SK-N-SH treated with all-trans-retinoic acid at 6 μM for 48 hours (cell line): ENCODE results near the gene FCN2.

ENCODE experiments used
- ATAC-seq: fragments of 200-7000 bp; cut with Tn5 transposase; 3 replicates; pipeline ENCODE4 v1.9.1; 2020; ENCODE audit warnings: mild to moderate bottlenecking, moderate library complexity
- ARNTL ChIP-seq: fragments of 450-650 bp; formaldehyde crosslinking; IDR thresholded peaks from 2 replicates; pipeline ENCODE4 v1.5.0; 2020; ENCODE audit warnings: low read depth, mild to moderate bottlenecking, moderate library complexity, borderline replicate concordance
- BACH2 ChIP-seq: fragments of 250-450 bp; sonication (Bioruptor Pico); IDR thresholded peaks from 2 replicates; pipeline ENCODE4 v1.9.0; 2021; ENCODE audit warnings: mild to moderate bottlenecking, borderline replicate concordance
- CREB5 ChIP-seq: fragments of 250-450 bp; sonication (Bioruptor Pico); IDR thresholded peaks from 2 replicates; pipeline ENCODE4 v1.5.1; 2020; ENCODE audit warnings: low read depth, mild to moderate bottlenecking, moderate library complexity
- CSDC2 ChIP-seq: fragments of 250-450 bp; sonication (Bioruptor Pico); IDR thresholded peaks from 2 replicates; pipeline ENCODE4 v1.5.0; 2020; ENCODE audit warnings: mild to moderate bottlenecking, moderate library complexity
- CSRNP3 ChIP-seq: fragments of 250-450 bp; sonication (Bioruptor Pico); IDR thresholded peaks from 2 replicates; pipeline ENCODE4 v1.5.1; 2021; ENCODE audit warnings: mild to moderate bottlenecking, moderate library complexity
- ESRRG ChIP-seq: fragments of 250-450 bp; sonication (Bioruptor Pico); IDR thresholded peaks from 2 replicates; pipeline ENCODE4 v1.6.1; 2021; ENCODE audit warnings: mild to moderate bottlenecking
- GLIS3 ChIP-seq: fragments of 250-450 bp; sonication (Bioruptor Pico); IDR thresholded peaks from 2 replicates; pipeline ENCODE4 v1.5.0; 2020; ENCODE audit warnings: mild to moderate bottlenecking, moderate library complexity
- ISL1 ChIP-seq: fragments of 250-450 bp; sonication (Bioruptor Pico); IDR thresholded peaks from 2 replicates; pipeline ENCODE4 v2.1.2; 2022; ENCODE audit warnings: mild to moderate bottlenecking, moderate library complexity
- PATZ1 ChIP-seq: fragments of 250-450 bp; sonication (Bioruptor Pico); IDR thresholded peaks from 2 replicates; pipeline ENCODE4 v1.8.0; 2020; ENCODE audit warnings: mild to moderate bottlenecking, moderate library complexity, borderline replicate concordance
- POU6F1 ChIP-seq: fragments of 250-450 bp; sonication (Bioruptor Pico); IDR thresholded peaks from 2 replicates; pipeline ENCODE4 v1.8.0; 2021; ENCODE audit warnings: low read depth, mild to moderate bottlenecking, moderate library complexity, borderline replicate concordance
- PPARA ChIP-seq: fragments of 250-450 bp; sonication (Bioruptor Pico); IDR thresholded peaks from 2 replicates; pipeline ENCODE4 v1.5.0; 2020; ENCODE audit warnings: mild to moderate bottlenecking, borderline replicate concordance
- RARB ChIP-seq: fragments of 250-450 bp; sonication (Bioruptor Pico); IDR thresholded peaks from 2 replicates; pipeline ENCODE4 v1.8.0; 2021; ENCODE audit warnings: mild to moderate bottlenecking, moderate library complexity
- SNAI2 ChIP-seq: fragments of 250-450 bp; sonication (Bioruptor Pico); IDR thresholded peaks from 2 replicates; pipeline ENCODE4 v1.5.0; 2020; ENCODE audit warnings: mild to moderate bottlenecking, moderate library complexity
- TCF4 ChIP-seq: fragments of 250-450 bp; sonication (Bioruptor Pico); IDR thresholded peaks from 2 replicates; pipeline ENCODE4 v1.8.0; 2021; ENCODE audit warnings: mild to moderate bottlenecking, moderate library complexity, borderline replicate concordance
- TOX ChIP-seq: fragments of 250-450 bp; sonication (Bioruptor Pico); IDR thresholded peaks from 2 replicates; pipeline ENCODE4 v1.8.0; 2021; ENCODE audit warnings: mild to moderate bottlenecking, moderate library complexity, borderline replicate concordance
- TSHZ2 ChIP-seq: fragments of 250-450 bp; sonication (Bioruptor Pico); IDR thresholded peaks from 2 replicates; pipeline ENCODE4 v1.5.0; 2020; ENCODE audit warnings: mild to moderate bottlenecking, moderate library complexity
- ZC3H10 ChIP-seq: fragments of 250-450 bp; sonication (Bioruptor Pico); IDR thresholded peaks from 2 replicates; pipeline ENCODE4 v1.5.1; 2021; ENCODE audit warnings: mild to moderate bottlenecking, moderate library complexity
- ZFP3 ChIP-seq: fragments of 250-450 bp; sonication (Bioruptor Pico); IDR thresholded peaks from 2 replicates; pipeline ENCODE4 v1.5.0; 2020; ENCODE audit warnings: mild to moderate bottlenecking, moderate library complexity
- ZFP30 ChIP-seq: fragments of 450-650 bp; formaldehyde crosslinking; IDR thresholded peaks from 2 replicates; pipeline ENCODE4 v1.5.0; 2022; ENCODE audit warnings: mild to moderate bottlenecking, moderate library complexity
- ZNF565 ChIP-seq: fragments of 450-650 bp; formaldehyde crosslinking; conservative IDR thresholded peaks from 2 replicates; pipeline ENCODE4 v1.5.0; 2020; ENCODE audit warnings: low read depth, mild to moderate bottlenecking, moderate library complexity
- ZNF8 ChIP-seq: fragments of 450-650 bp; formaldehyde crosslinking; IDR thresholded peaks from 2 replicates; pipeline ENCODE4 v1.5.0; 2020; ENCODE audit warnings: mild to moderate bottlenecking, moderate library complexity

FCN2 gene

GRCh38 chr9:134887219-134887618 lies 6.6 kb downstream of the FCN2 start:
- ATAC-seq: no peak
- no peak for TF ChIP-seq PATZ1 (CRISPR knock-in tag)
- no peak for TF ChIP-seq PPARA (CRISPR knock-in tag)
- TF ChIP-seq SNAI2 (CRISPR knock-in tag): no peak
- no peak for TF ChIP-seq ZNF8
- TF ChIP-seq CSRNP3 (CRISPR knock-in tag): no peak
- no peak for TF ChIP-seq CSDC2
- TF ChIP-seq ZNF565 (CRISPR knock-in tag): no peak
- no peak for TF ChIP-seq ZFP30 (CRISPR knock-in tag)
- TF ChIP-seq, all 23 proteins: peak for 0

- no peak; the same call in 2 of the 3 replicates for ATAC-seq
- TF ChIP-seq CSDC2 (no peak), ESRRG (no peak), TOX (CRISPR knock-in tag) (no peak), PPARA (CRISPR knock-in tag) (no peak), CREB5 (CRISPR knock-in tag) (no peak), BACH2 (CRISPR knock-in tag) (no peak), POU6F1 (CRISPR knock-in tag) (no peak), ZNF8 (no peak), ARNTL (CRISPR knock-in tag) (no peak), GLIS3 (no peak), SNAI2 (CRISPR knock-in tag) (no peak), ZFP3 (CRISPR knock-in tag) (no peak), ISL1 (CRISPR knock-in tag) (no peak), PATZ1 (CRISPR knock-in tag) (no peak), ZFP30 (CRISPR knock-in tag) (no peak), TCF4 (CRISPR knock-in tag) (no peak), TSHZ2 (CRISPR knock-in tag) (no peak), CSRNP3 (CRISPR knock-in tag) (no peak), ZC3H10 (CRISPR knock-in tag) (no peak), RARB (no peak)
Observed at GRCh38 chr9:134887686-134888602, 7.3 kb downstream of the FCN2 start.
